AG09309 (cell line): ENCODE results near the gene OMA1.
A peak's percentile ranks its signal among the peaks of the same experiment; 100 is the strongest.

Experiments
- DNase-seq: peaks from one replicate; pipeline ENCODE4 v3.0.0-alpha.2; 2010; ENCODE audit warnings: low read depth
- H3K4me3 ChIP-seq: 2 replicates; pipeline ENCODE4 v1.5.1; 2011; ENCODE audit warnings: mild to moderate bottlenecking, low read depth, low read length, moderate library complexity; ENCODE audit not compliant: control insufficient read depth
- CTCF ChIP-seq: IDR thresholded peaks from 2 replicates; pipeline ENCODE4 v1.5.1; 2011; ENCODE audit warnings: mild to moderate bottlenecking, low read depth, low read length, inconsistent platforms; ENCODE audit not compliant: insufficient read depth, control insufficient read depth; ENCODE audit errors: missing control alignments

The OMA1 gene

DNA sequence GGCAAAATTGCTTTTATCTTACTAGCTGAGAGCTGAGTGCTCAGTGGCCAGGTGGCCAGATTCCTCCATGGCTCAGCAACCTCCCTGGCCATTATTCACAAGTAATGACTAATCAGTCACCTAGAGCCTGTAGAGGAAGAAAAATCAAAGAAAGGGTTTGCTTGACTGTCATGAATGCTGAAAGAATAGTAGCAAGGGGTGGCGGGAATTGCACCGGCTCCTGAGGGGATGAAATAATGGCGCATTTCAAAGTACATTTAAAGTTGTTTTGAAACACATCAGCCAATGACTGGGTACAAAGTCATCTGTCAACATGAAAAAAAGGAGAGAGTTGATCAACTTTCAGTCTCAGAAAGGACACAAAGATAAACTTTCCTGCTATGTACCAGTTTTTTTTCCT, 99.5 kb downstream of the OMA1 start:
- no peak overlapping the region for H3K4me3 ChIP-seq
- no peak for DNase-seq
- no peak for TF ChIP-seq CTCF

DNA sequence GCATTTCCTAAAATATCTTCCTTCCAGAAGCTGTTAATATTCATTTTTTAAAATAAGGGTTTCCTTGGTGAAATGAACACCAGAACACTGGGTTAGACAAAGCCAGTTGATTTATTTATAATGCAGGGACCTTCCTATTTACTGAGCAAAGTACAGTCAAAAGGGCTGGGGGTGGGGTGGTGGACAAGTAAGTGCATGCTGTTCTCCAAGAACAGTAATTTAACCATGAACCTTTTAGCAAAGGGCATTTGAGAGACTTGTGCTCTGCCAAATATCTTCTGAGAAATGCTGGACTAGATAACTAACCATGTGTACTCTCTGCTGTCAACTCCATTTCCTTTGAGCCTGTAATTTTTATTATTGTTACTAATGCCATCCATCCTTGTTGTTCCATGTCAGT, 100.2 kb downstream of the OMA1 start:
- no peak overlapping the region for H3K4me3 ChIP-seq
- no peak for TF ChIP-seq CTCF
- no peak for DNase-seq

GRCh38 chr1:58443986-58444868, 102.3 kb downstream of the OMA1 start:
- no peak overlapping the region for H3K4me3 ChIP-seq
- DNase-seq, result peak; percentile 55
- TF ChIP-seq CTCF, result no peak

- H3K4me3 ChIP-seq, result no peak overlapping the region
- TF ChIP-seq CTCF, result no peak
- DNase-seq, result no peak
Measured at GRCh38 chr1:58442114-58442513, 104.4 kb downstream of the OMA1 start.

- no peak for DNase-seq
- H3K4me3 ChIP-seq, result no peak overlapping the region
- no peak for TF ChIP-seq CTCF
Measured at GRCh38 chr1:58441699-58442098, 104.8 kb downstream of the OMA1 start.

DNA sequence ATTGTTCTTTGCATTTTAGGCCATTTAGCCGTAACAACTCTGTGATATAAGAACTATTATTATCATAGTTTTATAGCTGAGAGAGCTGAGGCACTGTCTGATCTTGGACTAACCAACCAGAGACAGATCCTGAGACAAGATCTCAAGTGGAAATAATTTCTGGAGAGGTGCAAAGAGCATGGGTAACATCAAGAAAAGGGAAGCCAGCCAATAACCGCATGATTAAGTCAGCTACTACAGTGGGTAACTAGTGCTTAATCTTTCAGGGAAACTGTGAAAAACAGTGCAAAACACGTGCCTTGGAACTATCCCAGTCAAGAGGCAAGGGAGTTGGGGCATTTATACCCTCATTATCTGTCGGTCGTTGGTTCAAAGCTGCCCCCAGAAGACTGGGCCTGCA, 105.8 kb downstream of the OMA1 start:
- TF ChIP-seq CTCF, result no peak
- no peak overlapping the region for H3K4me3 ChIP-seq
- no peak for DNase-seq
